SHP77 (cell line): ENCODE results near the gene EOGT.
A peak's percentile ranks its signal among the peaks of the same experiment; 100 is the strongest.

Source experiments
- DNase-seq, 2 experiments: peaks; one replicate each; lab custom pipeline; 2025; lab: John Stamatoyannopoulos, UW

EOGT gene

DNA sequence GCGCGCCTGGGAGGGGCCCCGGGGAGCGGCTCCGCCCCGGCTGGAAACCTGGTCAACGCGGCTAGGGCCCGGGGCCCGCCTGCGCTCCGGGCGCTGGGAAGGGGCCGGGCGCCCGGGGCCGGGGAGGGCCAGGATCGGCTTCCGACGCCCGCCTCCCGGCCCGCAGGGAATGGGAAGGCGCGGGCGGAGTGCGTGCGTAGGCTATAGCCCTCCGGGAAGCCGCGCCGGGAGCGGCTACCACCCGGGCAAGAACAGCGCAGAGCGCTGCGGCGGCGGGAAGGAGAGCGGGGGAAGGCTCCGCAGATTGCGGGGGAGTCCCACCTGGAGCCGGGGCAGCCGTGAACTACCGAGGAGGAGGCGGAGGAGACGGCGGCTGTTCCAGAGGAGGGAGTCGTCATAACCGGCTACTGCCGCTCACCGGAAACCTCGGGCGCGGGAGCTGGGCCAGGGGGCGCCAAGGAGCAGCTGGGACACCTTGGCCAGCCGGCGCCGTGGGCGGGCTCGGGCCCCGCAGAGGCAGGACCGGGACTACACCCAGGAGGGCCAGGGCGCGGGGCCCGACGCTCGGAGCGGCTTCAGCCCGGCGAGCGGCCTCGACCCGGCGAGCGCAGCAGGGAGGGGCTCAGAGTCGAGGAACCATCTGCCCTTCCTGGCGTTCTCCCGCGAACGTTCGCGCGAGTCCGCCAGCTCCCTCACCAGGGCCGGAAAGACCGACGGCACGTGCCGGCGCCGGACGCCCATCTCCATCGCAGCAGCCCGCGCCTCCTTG, at the start of gene EOGT:
EOGT (minus strand) TSS at position 432 of the 769 bp plus-strand sequence. CDS start 3,838 bp downstream, outside the sequence.
- DNase-seq = peak; percentile 61 to 84

DNA sequence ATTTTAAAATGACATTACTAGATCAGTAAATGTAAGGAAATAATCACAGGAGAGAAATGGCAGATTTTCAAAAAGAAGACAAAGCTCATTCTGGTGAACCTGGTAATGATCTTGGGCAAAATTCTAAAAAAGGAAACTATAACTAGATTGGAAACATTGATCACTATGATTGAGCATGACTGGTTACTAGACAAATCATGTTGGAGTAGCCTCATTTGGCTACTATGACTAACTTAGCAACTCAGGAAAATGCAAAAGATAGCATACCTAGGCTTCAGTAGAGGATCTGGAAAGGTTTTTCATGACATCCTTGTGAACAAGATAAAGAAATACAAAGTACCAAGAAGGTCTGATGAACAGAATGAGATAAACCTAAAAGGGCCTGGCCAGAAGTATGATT, 46.2 kb upstream of the EOGT start:
- DNase-seq = no peak

DNA sequence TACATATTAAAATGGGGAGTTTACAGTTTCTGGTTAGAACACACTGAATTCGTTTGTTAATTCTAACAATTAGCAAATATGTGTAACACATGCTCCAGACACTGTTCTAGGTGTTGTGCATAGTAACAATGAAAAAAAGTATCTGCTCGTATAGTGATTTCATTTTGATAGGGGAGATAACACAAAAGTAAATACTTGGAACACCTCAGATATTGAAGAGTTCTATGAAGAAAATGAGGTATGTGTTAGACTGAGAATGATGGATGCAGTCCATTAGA, 45.4 kb upstream of the EOGT start:
- no peak for DNase-seq

DNA sequence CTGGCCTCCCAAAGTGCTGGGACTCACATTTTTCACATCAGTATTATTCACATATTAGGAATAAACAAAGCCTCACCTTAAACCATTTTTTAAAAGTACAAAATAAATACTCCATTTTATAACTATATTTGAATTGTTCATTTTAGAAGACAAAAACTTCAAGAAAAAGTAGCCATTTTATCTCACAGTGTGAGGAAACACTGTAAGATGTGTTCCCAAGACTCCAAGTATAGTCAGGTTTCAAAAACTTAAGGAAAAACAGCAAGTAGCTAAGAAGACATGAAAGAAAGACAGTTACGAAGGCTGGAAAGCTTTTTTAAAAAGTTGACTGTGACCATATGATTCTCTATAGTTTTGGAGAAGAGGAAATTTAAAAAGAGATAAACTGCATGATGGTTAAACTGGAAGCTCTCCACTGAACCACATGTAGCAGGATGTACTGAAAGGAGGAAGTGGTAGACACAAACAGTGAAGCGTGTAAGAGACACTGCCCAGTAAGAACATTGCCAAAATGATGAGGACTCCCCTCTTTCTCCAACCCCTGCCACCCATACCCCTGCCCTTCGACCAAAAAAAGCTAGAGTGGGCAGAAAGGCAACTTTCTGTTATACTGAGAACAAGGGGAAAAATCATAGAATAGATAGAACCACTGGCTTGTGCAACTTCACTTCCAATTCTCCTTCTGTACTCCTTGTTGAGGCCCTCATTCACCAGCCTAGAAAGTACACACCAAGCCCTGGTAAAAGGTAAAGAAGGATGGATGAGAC, 44.9 kb upstream of the EOGT start:
- no peak for DNase-seq

DNA sequence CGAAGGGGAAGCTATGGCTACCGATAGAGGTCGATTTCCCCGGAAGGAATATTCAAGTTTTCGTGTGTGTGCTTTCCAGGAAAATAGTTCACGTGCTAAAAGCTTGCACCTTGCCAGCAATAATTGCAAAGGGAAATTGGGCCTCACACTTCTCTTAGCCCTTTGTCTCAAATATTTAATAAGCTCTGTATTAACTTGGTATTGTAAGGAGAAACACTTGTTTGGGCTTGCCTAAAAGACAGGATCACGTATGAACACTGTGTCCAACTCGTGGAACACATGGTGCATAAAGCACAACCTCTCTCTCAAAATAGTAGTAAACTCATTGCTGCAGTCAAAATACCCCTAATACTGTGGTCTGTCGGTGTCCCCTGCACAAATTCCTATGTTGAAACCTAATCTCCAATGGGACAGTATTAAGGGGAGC, 39.0 kb upstream of the EOGT start:
- no peak for DNase-seq

DNA sequence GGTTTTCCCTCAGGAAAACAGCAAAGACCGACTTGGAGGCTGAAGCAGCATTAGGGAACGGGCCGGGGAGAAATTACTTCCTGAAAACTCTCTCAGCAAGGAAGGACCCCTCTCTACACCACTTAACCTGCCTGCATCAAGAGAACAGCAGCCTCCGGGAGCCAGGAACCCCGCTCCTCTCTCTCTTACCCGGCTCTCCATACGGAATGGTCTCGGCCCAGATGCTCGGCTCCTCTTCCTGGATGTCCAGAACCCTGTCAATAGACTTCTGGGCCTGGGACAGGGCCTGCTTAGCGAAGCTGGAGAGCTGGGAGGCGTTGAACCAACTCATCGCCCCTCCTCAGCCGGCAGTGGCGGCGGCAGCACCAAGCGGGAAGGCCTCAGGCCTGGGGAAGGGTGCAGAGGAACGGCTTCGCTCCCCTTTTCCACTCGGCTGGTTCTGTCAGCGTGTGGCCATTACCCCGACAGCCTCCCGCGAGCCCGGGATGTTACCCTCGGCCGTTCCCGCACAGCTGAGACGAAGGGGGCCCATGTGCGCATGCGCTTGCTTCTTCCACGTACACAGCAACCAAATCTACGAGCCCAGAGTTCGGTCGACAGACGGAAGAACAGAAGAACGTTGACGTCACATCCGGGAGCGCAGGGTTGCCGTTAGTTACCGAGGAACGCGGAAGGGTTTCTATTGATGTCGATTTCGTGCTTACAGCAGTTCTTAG, 38.4 kb upstream of the EOGT start, which contains the start of gene TMF1:
TMF1 (minus strand) TSS at position 578 of the 716 bp plus-strand sequence; CDS start at position 331, 247 bp downstream.
- no peak for DNase-seq

DNA sequence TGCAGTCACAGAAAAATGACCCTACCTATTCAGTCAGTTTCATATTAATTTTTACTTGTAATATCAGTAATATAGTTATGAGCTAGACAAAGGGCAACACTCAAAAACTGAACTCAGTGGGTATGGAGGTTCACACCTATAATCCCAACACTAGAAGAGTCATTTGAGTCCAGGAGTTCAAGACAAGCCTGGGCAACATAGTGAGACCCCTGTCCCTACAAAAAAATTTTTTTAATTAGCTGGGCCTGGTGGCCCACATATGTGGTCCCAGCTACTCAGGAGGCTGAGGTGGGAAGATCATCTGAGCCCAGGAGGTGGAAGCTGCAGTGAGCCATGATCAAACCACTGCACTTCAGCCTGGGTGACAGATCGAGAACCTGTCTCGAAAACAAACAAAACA, 35.5 kb upstream of the EOGT start:
- no peak for DNase-seq

DNA sequence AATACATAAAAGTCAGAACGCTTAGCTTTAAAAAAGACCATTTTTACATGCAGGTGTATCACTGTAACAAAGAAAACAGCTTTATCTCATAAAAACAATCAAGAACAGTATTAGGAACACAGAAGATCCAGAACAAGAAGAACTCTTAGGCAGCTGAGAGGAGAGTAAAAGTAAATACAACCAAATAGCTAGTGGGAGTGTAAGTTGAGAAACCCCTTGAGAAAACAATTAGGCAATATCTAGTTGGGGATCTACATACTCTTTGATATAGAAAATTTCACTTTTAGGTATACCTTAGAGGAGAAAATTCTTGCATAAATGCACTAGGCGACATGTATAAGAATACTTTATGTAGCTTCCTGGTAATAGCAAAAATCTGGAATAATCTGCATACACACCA, 31.1 kb upstream of the EOGT start:
- DNase-seq = no peak

DNA sequence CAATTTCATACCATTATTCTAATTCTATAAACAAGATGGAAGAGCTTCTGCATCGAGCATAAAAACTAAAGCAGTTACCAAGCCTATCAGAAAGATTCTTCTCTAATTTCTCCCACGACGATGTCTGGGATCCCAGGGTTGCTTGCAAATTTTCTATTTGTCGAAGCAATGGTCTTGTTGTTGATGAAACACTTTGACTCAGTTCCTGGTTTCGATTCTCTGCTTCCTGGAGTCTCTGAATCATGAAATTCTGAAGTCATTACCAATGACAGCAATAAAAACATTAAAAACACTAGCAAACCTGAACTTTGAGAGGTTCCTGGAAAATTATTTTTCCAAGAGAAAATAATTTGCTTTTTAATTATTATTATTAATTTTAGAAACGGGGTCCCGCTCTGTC, 20.0 kb upstream of the EOGT start:
- no peak for DNase-seq

DNA sequence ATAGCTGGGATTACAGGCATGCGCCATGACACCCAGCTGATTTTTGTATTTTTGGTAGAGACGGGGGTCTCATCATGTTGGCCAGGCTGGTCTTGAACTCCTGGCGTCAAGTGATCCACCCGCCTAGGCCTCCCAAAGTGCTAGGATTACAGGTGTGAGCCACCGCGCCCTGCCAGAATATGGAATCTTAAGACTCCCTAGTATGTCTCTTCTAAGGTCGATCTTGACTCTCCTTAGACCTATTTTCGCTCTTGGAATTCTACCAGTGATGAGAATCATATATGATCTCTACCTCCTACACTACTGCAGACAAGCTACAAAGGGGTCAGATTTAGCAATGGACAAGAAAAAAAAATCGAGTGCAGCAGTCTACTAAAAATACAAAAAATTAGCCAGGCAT, 19.3 kb upstream of the EOGT start:
- DNase-seq = no peak

DNA sequence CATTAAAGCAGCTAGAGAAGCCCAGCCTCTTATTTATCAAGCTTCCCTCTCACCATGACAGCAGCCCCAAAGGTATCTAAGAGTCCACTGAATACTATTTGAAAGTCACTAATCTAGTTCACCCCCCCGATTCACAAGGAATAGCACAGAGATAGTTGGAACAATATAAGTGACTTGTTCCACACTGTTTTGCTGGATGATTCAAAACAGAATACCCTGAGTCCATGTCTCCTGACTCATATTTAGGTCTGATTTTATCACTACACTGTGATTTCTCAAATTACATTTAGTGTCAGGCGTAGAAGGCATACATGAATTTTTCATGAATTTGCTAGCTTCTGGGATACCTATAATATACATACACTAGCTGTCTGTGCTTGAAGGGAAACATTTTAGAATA, 18.7 kb upstream of the EOGT start:
- no peak for DNase-seq

DNA sequence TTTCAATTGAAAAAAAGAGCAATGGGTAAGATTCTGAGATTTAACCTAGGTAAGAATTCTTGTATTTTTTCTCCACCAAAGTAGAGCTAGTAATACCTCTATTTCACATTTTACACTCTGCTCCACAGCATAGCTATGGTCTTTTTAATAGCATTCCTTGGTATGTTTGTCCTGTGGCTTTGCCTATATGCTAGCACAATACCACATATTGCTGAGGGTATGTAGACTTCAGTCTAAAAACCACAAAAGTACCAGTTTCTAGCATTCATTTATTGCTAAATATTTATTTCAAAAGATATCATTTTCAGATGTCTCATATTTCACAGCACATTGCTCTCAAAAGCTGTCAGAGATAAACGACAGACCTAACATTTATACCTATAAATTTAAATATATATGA, 18.2 kb upstream of the EOGT start:
- DNase-seq = no peak

DNA sequence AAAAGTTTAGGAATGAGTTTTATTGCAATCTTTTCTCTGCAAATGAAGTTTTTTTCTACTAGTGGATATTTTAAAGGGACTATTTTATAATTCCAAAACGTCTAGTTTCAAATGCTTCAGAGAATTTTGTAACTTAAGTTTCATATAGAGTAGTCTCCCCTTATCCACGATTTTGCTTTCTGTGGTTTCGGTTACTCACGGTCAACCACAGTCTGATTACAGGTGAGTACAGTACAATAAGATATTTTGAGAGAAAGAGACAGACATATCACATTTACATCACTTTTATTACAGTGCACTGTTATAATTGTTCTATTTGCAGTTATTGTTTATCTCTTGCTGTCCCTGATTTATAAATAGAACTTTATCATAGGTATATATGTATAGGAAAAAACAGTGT, 7.4 kb upstream of the EOGT start:
- no peak for DNase-seq

DNA sequence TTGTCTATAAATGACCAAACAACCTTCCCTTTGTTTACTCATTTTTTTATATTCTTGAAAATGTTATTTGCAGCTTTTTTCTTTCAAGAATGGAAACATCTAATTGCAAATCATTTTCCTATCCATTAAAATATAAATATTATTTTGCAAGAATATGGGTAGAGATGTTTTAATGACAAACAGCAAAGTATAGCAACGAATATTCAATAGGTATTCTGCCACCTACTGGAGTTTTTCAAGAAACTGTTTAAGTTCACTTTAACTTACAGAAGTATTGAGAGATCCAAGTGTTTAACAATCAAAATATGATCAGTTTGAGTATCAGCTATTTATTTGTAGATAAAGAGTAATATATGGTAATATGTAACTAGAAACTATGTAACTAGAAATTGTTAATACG, 6.9 kb upstream of the EOGT start:
- DNase-seq = no peak

DNA sequence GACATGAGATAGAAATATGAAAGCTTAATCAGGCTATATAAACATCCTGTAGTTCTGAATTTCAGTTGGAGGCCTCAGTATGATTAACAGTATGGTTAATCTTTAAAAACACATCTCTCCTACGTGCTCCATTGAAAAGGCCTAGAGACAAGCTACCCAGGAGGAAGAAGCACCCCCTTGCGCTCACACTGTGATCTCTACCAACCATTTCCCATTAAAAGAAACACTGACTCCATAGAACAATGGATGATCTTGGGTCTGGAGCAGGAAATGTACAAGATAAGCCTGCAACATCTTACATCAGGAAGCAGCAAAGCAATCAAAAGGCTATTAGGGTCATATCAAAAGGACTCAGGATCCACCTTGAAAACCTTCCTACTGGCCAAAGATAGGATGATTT, 3.4 kb upstream of the EOGT start:
- no peak for DNase-seq

DNA sequence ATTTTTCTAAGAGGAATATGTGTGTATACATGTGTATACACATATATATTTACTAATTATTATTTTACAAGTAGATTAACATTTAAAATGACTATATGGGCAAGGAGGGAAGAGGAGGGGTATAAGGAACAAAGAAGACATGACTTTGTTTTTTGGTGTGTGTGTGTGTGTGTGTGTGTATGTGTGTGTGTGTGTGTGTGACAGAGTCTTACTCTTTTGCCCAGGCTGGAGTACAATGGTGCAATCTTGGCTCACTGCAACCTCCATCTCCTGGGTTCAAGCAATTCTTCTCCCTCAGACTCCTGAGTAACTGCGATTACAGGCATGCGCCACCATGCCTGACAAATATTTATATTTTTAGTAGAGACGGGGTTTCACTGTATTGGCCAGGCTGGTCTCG, 2.6 kb upstream of the EOGT start:
- no peak for DNase-seq

DNA sequence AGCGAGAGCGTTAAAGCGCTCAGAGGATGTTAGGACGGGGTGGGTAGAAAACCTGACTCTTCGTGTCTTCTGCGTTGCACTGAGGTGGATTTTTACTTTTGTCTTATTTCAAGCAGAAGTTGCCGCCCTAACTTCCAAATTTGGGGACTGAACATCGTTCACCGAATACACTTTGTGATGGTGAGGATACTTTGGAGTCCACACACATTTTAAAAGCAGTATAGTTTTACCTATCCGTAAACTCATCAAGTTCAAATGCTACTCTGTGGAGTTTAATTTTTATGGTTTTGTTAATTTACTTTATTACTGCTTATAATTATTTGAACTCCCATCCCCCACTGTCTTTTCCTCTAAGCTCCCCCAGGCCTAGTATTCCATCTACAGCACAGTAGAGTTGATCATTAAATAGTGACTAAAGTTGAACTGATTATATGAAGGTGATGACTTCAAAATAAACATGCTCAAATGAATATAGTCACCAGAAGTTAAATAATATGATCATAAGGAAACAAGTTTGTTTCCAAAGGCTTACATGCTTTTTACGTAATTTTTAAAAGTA, 617 bp upstream of the EOGT start:
- no peak for DNase-seq

DNA sequence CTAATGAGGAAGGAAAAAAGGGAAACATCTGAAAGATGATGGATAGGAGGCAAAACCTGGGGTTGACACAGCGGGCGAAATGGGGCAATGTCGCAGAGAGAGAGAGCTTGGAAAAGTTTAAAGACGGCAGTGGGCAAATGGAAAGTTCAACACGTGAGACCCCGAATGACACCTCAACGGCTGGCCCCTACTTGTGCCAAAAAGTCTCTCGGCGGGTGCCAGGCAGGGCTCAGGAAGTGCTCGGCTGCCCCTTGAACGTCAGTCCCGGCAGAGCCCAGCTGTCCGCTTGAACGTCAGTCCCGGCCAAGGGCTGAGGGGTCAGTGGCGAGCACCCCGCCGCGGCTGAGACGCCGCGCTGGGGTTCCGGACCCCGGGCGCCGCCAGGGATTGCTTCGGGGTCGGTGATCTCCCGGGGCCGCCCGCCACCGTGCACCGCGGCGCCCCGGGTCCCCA, 658 bp downstream of the EOGT start:
- peak; percentile 15 to 46 for DNase-seq

DNA sequence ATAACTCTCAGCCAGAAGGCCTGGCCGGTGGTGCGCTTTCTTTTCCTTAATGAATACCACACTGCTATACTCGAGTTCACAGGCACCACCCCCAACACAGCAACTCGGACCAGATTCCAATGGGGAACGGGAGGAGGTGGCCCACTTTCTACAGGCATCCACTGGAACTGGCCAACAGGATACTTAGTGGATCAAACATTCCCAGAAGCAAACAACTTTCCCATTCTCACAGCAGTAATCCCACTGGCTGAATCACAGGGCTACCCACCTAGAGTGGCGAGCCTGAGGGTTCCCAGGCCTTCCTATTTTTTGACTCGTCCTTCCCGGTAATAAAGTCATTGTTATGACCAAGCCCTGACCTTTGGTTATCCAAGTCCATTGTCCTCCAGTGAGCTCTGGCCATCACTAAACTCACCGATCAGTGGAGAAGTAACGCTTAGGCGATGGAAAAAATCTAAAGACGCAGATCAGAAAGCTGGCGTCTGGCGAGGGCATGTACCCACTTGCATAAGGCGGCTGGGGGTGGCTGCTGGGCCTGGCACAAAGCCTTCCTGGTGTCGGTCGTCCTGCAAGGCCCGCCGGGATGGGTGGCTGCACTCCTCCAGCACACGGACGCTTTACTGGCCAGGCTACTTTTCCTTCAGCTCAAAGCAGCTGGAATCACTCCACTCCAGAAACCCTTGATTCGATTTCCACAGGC, 1.2 kb downstream of the EOGT start:
- no peak for DNase-seq

DNA sequence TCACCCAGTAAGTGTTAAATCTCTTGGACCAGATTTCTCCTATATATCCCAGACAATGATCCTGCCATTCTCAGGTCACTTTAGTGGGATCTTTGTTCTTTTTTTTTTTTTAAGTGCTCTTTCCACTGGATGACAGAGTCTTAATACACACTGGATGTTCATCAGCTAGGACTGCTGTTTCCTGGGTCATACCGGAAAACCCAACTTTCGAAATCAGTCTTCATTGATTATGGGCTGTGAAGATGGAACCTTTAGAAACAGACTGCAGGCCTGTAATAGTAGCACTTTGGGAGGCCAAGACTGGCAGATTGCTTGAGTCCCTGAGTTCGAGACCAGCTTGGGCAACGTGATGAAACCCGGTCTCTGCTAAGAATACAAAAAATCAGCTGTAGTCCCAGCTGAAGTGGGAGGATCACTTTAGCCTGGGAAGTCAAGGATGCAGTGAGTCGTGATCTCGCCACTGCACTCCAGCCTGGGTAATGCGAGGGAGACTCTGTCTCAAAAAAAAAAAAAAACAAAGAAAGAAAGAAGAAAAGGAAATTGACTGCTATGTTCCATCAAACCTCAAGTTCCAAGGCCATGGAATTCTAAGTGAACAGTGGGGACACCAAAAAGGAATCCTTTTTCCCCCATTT, 2.3 kb downstream of the EOGT start:
- no peak for DNase-seq
